Naive B cell (primary cell): ENCODE data around the gene IDE. TPM values are rescaled to one million over a fixed set of nuclear protein-coding genes. Genes with fewer than 3 reads are reported as not detected.

Source experiments
- ATAC-seq, 2 donors: fragments of 150-1000 bp; cut with Tn5 transposase; 2 replicates each; pipeline ENCODE4 v1.10.0; 2021; ENCODE audit warnings: low read depth in 2 of 2, mild to moderate bottlenecking in 2 of 2, moderate library complexity in 2 of 2
- DNase-seq: peaks from one replicate; pipeline ENCODE4 v3.0.0; 2022
- H3K27ac Mint-ChIP-seq, 6 donors: one replicate each; pipeline ENCODE4 v1.8.0; 2020 to 2022; ENCODE audit warnings: mild to moderate bottlenecking in 6 of 6, mixed read lengths in 6 of 6, moderate library complexity in 5 of 6, inconsistent platforms in 2 of 6
- H3K27me3 Mint-ChIP-seq, 3 donors: one replicate each; pipeline ENCODE4 v1.8.0; 2021 to 2022; ENCODE audit warnings: mixed read lengths in 3 of 3, mild to moderate bottlenecking in 1 of 3
- H3K36me3 Mint-ChIP-seq, 2 donors: one replicate each; pipeline ENCODE4 v1.8.0; 2020 to 2022; ENCODE audit warnings: mixed read lengths in 2 of 2, inconsistent platforms in 1 of 2, mild to moderate bottlenecking in 1 of 2
- H3K4me1 Mint-ChIP-seq, 3 donors: one replicate each; pipeline ENCODE4 v1.8.0; 2020 to 2022; ENCODE audit warnings: mixed read lengths in 3 of 3, inconsistent platforms in 1 of 3, mild to moderate bottlenecking in 1 of 3, moderate library complexity in 1 of 3
- H3K4me3 Mint-ChIP-seq, 8 donors: one replicate each; pipeline ENCODE4 v1.8.0; 2020 to 2022; ENCODE audit warnings: mild to moderate bottlenecking in 8 of 8, mixed read lengths in 8 of 8, moderate library complexity in 8 of 8, inconsistent platforms in 2 of 8
- H3K9me3 Mint-ChIP-seq, 7 donors: one replicate each; pipeline ENCODE4 v1.8.0; 2020 to 2022; ENCODE audit warnings: mixed read lengths in 7 of 7, mild to moderate bottlenecking in 5 of 7, inconsistent platforms in 2 of 7, moderate library complexity in 1 of 7
- polyA plus RNA-seq, 6 donors: library from polyadenylated mRNA; unstranded; fragments of 300-500 nt; fragmentation: Illumina TruSeq; gene quantifications; one replicate each; pipeline ENCODE4 v1.2.3, GENCODE V29; 2021; ENCODE audit warnings: low read depth in 6 of 6

The IDE gene
- polyA plus RNA-seq, 6 donors from 2014 or later, result 2.1 to 11.7 (median 10.1) TPM

DNA sequence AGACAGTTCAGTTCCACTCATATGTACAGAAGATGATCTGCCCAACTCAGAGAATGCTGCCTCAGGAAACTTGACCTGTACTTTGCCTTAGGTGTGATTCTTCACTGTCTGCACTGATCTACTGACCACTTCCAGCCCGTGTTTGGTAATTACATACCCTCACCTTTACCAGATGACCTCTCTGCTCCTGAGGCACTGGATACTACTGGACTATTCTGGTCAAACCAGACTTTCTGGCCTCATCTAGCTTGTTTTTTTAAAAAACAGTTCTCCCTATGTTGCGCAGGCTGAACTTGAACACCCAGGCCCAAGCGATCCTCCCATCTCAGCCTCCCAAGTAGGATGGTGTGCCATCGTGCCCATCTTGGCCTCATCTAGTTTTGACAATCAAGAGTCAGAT is 26.2 kb downstream of the IDE start:
- no peak overlapping the region for H3K4me3 Mint-ChIP-seq
- H3K36me3 Mint-ChIP-seq, result peaks cover 0 to 11% of the 10 kb centered on the region in 2 donors
- no peaks in the 10 kb centered on the region for H3K9me3 Mint-ChIP-seq
- DNase-seq, result no peak
- H3K4me1 Mint-ChIP-seq, result peaks cover 19 to 25% (median 23%) of the 10 kb centered on the region in 3 donors
- H3K27ac Mint-ChIP-seq, result no peak overlapping the region
- no peak for ATAC-seq
- no peaks in the 10 kb centered on the region for H3K27me3 Mint-ChIP-seq

DNA sequence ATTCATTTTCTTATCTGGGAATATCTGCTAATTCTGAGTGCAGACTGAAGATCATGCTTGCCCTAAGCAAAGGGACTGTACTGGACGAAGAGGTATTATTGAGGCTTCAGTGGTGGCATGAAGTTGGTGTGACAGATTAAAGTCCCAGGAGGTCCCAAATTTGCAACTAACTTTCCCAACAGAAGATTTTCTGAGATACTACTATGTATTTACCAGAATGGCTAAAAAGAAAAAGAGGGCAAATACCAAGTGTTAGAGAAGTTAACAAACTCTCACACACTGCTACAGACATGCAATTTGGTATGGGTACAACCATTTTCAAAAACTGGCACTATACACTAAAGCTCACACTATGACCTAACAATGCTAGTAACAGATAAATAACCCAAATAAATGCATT is 28.3 kb downstream of the IDE start:
- Mint-ChIP-seq H3K4me1 (peaks cover 18 to 32% (median 24%) of the 10 kb centered on the region in 3 donors), H3K36me3 (peaks cover 0 to 12% of the 10 kb centered on the region in 2 donors)
- ATAC-seq, result no peak

DNA sequence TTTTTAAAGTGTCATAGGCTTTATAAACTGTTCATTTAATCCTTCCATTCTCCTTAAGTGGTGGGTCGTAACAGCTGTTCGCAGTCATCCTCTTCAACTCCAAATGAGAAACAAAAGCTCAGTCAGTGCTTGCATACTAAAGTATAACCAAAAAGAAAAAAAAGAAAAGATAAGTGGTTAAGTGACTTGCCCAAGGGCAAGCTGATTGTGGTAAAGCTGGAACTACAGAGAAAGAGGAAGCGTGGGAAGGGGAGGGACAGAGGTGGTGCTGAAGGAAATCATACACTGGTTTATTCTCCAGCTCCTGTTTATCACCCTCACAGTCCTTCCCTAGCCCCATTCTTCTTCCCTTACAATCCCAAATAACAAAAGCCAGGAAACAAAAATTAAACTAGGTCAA is 29.6 kb downstream of the IDE start:
- ATAC-seq (peak; percentile 64 to 78), DNase-seq (peak; percentile 17)
- peaks cover 0 to 12% of the 10 kb centered on the region in 2 donors for H3K36me3 Mint-ChIP-seq
- no peaks in the 10 kb centered on the region for H3K27me3 Mint-ChIP-seq
- H3K4me1 Mint-ChIP-seq, result peaks cover 21 to 36% (median 23%) of the 10 kb centered on the region in 3 donors
- no peak overlapping the region for H3K4me3 Mint-ChIP-seq
- H3K9me3 Mint-ChIP-seq, result no peaks in the 10 kb centered on the region
- H3K27ac Mint-ChIP-seq, result peak overlapping the region in 2 of 6 donors; percentile 30 to 75

More for the DNA sequence above, 28.3 kb downstream of the IDE start:
- no peak for DNase-seq
- Mint-ChIP-seq H3K27ac (peak overlapping the region in 1 of 6 donors; percentile 66), H3K27me3 (no peaks in the 10 kb centered on the region), H3K9me3 (no peaks in the 10 kb centered on the region), H3K4me3 (no peak overlapping the region)

DNA sequence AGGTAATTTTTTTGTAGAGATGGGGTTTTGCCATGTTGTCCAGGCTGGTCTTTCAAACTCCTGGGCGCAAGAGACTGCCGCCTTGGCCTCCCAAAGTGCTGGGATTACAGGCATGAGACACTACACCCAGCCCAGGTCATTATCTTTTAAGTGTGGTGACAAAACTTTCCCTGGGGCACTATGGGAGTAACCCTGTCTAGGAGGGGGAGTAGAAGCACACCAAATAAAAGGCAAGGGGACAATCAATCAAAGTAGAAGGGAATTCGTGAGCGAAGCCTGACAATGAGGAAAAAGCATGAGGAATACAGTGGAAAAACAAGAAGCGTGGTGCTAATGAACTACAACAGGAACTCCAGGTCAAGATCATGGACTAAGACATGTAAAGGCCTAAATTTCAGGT is 31.4 kb downstream of the IDE start:
- Mint-ChIP-seq H3K36me3 (peaks cover 0 to 12% of the 10 kb centered on the region in 2 donors), H3K9me3 (no peaks in the 10 kb centered on the region), H3K4me1 (peaks cover 23 to 48% (median 25%) of the 10 kb centered on the region in 3 donors), H3K27ac (peak overlapping the region in 1 of 6 donors; percentile 25), H3K4me3 (no peak overlapping the region), H3K27me3 (no peaks in the 10 kb centered on the region)
- no peak for DNase-seq
- ATAC-seq, result no peak

DNA sequence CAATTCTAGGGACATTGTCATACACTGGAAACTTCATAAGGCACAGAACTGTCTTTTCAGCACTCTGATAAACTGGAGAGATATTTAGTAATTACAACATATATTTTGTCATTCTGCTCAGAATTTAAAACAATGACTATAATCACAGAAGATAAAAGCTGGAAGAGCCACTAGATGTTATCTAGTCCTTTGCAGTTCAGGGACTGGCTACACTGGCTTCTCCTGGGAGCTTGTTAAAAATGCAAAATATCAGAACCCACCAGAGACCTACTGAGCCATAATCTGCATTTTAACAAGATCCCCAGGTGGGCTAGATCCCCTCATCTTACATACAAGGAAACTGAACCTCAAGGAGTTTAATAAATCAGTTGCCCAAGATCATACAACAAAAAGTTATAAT is 32.3 kb downstream of the IDE start:
- peaks cover 23 to 48% (median 25%) of the 10 kb centered on the region in 3 donors for H3K4me1 Mint-ChIP-seq
- no peak overlapping the region for H3K4me3 Mint-ChIP-seq
- no peak for DNase-seq
- no peak for ATAC-seq
- no peaks in the 10 kb centered on the region for H3K27me3 Mint-ChIP-seq
- no peaks in the 10 kb centered on the region for H3K9me3 Mint-ChIP-seq
- peak overlapping the region in 1 of 6 donors; percentile 46 for H3K27ac Mint-ChIP-seq
- H3K36me3 Mint-ChIP-seq, result peaks cover 0 to 12% of the 10 kb centered on the region in 2 donors

DNA sequence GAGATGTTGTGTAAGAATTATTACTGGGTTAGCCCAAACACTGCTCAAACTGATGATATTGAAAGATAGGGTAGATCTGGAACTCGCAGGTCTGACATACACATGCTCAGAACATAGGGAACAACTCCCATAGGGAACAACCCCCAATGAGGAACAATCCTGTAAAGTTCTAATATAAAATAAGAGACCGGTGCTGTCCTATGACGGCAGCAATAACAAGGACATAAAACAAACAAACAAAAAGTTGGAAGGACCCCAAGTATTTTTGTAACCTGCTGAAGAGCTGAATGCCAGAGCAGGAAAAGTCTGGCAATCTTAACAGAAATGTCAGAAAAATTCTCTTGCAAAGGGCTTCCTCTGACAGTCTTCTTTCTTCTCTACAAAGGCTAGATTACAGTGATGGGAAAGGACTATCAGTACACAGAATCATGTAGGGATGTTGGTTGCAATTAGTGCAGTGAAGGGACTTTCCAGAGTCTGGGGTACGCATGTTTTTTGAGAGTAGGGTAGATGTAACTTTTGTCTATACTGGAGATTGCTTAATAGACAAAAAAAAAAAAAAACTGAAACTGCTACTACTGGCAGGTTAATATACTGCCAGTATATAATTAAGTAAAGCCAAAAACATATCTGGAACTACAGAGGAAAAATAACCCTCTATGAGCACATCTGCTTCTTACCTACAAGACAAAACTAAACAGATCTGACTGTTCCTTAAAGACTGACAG is 35.5 kb downstream of the IDE start:
- Mint-ChIP-seq H3K27ac (peak overlapping the region in 1 of 6 donors; percentile 71), H3K4me1 (peaks cover 11 to 34% (median 13%) of the 10 kb centered on the region in 3 donors), H3K4me3 (no peak overlapping the region), H3K36me3 (peaks cover 0 to 12% of the 10 kb centered on the region in 2 donors), H3K9me3 (no peaks in the 10 kb centered on the region), H3K27me3 (no peaks in the 10 kb centered on the region)
- DNase-seq (no peak), ATAC-seq (peak in 1 of 2 donors; percentile 30)

DNA sequence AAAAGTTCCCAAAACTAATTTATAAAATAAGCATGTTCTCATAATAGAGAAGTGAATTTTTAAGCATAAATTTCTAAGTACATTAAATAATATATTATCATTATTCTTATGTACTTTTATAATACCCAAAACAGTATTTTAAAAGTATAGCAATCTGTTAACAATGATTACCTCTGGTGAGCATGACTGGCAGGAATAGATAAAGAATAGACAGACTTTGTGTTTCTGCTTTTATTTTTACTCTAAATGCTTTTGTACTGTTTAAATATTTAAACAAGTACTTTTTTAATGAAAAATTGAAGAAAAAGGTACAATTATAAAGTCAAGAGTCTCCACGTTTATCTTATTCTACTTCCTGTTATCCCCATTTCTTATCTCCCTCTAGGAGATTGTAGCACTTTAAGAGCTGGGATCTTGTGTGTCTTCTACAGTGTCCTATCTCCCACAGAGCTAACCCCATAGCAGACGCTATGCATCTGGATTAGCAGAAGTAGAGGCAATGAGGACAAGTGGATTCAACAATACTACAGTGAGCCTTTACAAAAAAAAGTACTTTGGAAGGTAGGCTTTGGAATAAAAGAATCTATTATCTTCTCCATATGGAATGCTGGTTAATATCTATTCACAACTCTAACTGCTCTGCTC is 42.9 kb downstream of the IDE start:
- ATAC-seq (no peak), DNase-seq (no peak)
- Mint-ChIP-seq H3K36me3 (peaks cover 0 to 12% of the 10 kb centered on the region in 2 donors), H3K4me1 (no peaks in the 10 kb centered on the region), H3K27ac (no peak overlapping the region), H3K9me3 (no peaks in the 10 kb centered on the region), H3K4me3 (no peak overlapping the region), H3K27me3 (no peaks in the 10 kb centered on the region)

DNA sequence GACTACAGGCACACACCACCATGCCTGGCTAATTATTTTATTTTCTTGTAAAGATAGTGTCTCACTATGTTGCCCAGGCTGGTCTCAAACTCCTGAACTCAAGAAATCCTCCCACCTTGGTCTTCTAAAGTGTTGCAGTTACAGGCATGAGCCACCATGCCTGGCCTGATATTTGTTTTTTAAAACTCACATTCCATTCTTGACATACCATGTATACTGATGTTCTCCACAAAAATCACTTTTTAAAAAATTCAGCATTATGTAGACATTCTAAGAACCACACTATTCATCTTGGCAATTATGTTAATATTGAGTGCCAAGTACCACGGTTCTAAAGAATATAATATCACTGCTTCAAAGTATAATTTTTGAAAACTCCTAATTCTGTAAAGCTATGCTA is 43.5 kb downstream of the IDE start:
- H3K36me3 Mint-ChIP-seq, result peaks cover 0 to 12% of the 10 kb centered on the region in 2 donors
- ATAC-seq, result no peak

DNA sequence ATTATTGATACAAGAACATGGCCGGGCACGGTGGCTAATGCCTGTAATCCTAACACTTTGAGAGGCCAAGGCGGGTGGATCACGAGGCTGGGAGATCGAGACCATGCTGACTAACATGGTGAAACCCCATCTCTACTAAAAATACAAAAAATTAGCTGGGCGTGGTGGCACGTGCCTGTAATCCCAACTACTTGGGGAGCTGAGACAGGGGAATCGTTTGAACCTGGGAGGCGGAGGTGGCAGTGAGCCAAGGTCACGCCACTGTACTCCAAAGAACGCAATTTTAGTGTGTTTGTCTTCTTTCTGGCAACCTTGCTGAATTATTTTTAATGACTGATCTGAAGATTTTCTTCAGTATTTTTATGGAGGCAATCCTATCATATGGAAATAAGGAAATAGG is 46.2 kb downstream of the IDE start:
- Mint-ChIP-seq H3K4me1 (no peaks in the 10 kb centered on the region), H3K27me3 (no peaks in the 10 kb centered on the region), H3K9me3 (no peaks in the 10 kb centered on the region), H3K4me3 (no peak overlapping the region), H3K27ac (peak overlapping the region in 2 of 6 donors; percentile 64 to 70), H3K36me3 (peaks cover 0 to 7% of the 10 kb centered on the region in 2 donors)
- ATAC-seq (no peak), DNase-seq (no peak)

More for the DNA sequence above, 43.5 kb downstream of the IDE start:
- H3K4me1 Mint-ChIP-seq, result no peaks in the 10 kb centered on the region
- no peaks in the 10 kb centered on the region for H3K27me3 Mint-ChIP-seq
- H3K4me3 Mint-ChIP-seq, result no peak overlapping the region
- H3K27ac Mint-ChIP-seq, result no peak overlapping the region
- no peaks in the 10 kb centered on the region for H3K9me3 Mint-ChIP-seq
- no peak for DNase-seq

DNA sequence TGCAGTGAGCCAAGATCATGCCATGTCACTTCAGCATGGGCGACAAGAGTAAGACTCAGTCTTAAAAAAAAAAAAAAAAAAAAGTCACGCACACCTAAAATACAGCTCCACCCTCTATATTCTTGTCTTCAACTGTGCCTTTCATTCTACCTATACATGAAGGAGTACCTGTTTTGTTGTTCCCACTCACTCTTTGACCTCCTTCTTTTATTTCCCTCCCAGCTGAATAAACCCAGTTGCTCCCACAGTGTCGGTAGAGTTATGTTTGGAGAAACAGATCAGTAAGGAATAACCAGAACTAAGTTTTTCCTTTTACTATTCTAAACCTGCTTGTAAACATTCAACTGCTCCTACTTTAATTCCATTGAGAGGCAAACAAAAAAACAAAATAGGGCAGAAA is 50.3 kb downstream of the IDE start:
- ATAC-seq (no peak), DNase-seq (no peak)
- Mint-ChIP-seq H3K27me3 (no peaks in the 10 kb centered on the region), H3K27ac (peak overlapping the region in 1 of 6 donors; percentile 5), H3K4me1 (no peaks in the 10 kb centered on the region), H3K9me3 (no peaks in the 10 kb centered on the region), H3K4me3 (peak overlapping the region in 1 of 8 donors; percentile 45), H3K36me3 (peaks cover 0 to 4% of the 10 kb centered on the region in 2 donors)

DNA sequence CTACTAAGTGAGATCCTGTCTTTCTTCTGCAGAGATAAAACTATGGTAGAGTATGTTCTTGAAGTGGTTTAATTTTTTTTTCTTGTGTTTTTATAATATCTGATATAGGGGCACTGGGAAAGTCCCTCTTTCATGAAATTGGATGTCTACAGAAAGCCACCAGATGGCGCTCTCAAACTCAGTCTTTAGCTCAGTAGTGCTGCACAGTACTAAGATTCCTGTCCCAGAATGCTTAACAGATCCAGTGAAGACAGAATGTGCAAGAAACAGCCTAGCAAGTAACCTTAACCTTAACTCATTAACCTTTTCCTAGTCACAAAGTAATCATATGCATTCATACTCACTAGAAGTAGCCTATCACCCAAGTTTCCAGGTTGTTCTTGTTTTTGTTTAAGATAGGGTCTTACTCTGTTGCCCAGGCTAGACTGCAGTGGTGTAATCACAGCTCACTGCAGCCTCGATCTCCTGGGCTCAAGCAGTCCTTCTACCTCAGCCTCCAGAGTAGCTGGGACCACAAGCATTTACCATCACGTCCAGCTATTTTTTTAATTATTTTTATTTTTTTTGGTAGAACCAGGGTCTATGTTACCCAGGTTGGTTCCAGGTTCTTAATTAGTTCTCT is 56.7 kb downstream of the IDE start:
- H3K36me3 Mint-ChIP-seq, result peaks cover 2 to 3% of the 10 kb centered on the region in 2 donors
- H3K4me1 Mint-ChIP-seq, result peaks cover 0 to 5% (median 2%) of the 10 kb centered on the region in 3 donors
- H3K27ac Mint-ChIP-seq, result no peak overlapping the region
- peak; percentile 85 to 98 for ATAC-seq
- DNase-seq, result peak; percentile 58
- no peaks in the 10 kb centered on the region for H3K9me3 Mint-ChIP-seq
- H3K4me3 Mint-ChIP-seq, result no peak overlapping the region
- no peaks in the 10 kb centered on the region for H3K27me3 Mint-ChIP-seq

DNA sequence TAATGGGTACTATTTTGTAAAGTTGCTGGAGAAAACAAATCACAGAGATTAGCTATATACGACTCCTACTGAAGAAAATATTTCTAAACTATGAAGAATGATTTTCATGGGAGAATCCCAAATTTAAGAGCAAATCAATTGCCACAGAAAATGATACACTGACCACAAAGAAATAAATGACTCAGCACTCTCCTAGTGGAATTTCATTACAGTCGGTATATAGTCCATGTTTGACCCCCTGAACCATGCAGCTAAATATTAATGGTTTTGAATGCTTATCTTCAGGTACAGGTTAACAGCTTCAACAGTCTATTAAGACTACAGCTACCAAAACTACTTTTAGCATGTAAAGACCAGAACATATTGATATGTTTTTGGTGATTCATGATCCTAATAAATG is 65.0 kb downstream of the IDE start:
- ATAC-seq (no peak), DNase-seq (no peak)
- H3K27me3 Mint-ChIP-seq, result no peaks in the 10 kb centered on the region
- H3K27ac Mint-ChIP-seq, result no peak overlapping the region
- H3K4me1 Mint-ChIP-seq, result no peaks in the 10 kb centered on the region
- H3K9me3 Mint-ChIP-seq, result no peaks in the 10 kb centered on the region
- no peak overlapping the region for H3K4me3 Mint-ChIP-seq
- peaks cover 9 to 20% of the 10 kb centered on the region in 2 donors for H3K36me3 Mint-ChIP-seq

DNA sequence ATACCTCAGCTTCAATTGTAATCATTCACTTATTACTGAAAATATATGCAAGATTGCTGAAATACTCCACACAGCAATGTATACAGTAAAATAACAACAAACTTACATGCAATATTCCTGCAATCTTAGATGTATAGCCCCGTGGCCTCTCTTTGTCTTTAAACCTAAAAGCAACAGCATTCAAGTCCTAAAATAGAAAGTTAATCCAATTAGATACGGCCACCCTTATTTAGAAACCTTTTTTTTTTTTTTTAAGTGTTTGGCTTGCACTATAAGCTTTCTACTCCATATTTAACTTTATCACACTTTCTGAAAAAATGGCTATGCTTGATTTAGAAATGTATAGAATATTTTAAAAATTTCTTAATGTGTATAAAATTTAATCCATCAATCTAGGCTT is 67.6 kb downstream of the IDE start:
- Mint-ChIP-seq H3K4me3 (no peak overlapping the region), H3K27me3 (no peaks in the 10 kb centered on the region), H3K9me3 (no peaks in the 10 kb centered on the region), H3K4me1 (no peaks in the 10 kb centered on the region), H3K27ac (no peak overlapping the region), H3K36me3 (peaks cover 0 to 15% of the 10 kb centered on the region in 2 donors)
- DNase-seq, result no peak
- no peak for ATAC-seq

DNA sequence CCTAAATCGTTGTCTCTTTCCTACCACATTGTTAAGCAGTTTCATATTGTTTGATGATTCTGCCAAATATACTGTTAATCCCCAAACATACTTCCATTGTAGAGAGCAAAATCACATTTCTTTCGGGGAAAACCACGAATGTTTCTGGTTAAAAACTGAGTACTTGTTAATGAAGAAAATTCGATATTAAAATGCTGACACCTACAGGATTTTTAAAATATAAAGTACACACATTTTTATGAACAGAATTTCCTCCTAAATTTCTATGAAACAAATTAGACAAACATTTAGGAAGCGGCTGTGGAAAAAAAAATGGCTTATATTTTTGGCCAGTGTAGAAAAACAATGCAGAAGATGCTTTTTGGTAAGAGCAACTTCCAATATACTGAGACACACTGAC is 68.8 kb downstream of the IDE start:
- H3K4me1 Mint-ChIP-seq, result no peaks in the 10 kb centered on the region
- H3K9me3 Mint-ChIP-seq, result no peaks in the 10 kb centered on the region
- no peak for ATAC-seq
- H3K4me3 Mint-ChIP-seq, result no peak overlapping the region
- H3K27ac Mint-ChIP-seq, result peak overlapping the region in 1 of 6 donors; percentile 49
- H3K27me3 Mint-ChIP-seq, result no peaks in the 10 kb centered on the region
- H3K36me3 Mint-ChIP-seq, result peaks cover 0 to 21% of the 10 kb centered on the region in 2 donors
- DNase-seq, result no peak
